ENCODE results near the gene GHRHR.

Gene GHRHR

DNA sequence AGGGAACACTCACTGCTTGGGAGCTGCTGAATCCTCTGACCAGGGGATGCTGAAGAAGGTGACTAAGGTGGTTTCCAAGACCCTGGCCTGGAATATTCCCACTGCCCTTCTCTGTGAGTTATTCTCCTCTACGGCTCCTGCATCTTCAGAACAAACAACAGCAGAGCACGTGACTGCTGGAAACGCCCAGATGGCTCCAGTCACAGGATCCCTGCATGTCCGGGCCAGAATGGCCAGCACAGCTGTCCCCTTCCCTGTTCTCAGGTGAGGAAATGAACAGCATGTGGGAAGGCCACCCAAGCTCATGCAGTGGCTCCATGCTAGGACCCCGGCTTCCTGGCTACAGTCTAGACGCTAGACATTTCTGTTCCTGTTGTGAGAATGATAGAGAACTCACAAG lies 43.1 kb downstream of the GHRHR start:
- no peak for DNase-seq (ENCODE audit: low read depth)
- TF ChIP-seq, protein P1, sequence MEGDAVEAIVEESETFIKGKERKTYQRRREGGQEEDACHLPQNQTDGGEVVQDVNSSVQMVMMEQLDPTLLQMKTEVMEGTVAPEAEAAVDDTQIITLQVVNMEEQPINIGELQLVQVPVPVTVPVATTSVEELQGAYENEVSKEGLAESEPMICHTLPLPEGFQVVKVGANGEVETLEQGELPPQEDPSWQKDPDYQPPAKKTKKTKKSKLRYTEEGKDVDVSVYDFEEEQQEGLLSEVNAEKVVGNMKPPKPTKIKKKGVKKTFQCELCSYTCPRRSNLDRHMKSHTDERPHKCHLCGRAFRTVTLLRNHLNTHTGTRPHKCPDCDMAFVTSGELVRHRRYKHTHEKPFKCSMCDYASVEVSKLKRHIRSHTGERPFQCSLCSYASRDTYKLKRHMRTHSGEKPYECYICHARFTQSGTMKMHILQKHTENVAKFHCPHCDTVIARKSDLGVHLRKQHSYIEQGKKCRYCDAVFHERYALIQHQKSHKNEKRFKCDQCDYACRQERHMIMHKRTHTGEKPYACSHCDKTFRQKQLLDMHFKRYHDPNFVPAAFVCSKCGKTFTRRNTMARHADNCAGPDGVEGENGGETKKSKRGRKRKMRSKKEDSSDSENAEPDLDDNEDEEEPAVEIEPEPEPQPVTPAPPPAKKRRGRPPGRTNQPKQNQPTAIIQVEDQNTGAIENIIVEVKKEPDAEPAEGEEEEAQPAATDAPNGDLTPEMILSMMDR (IDR thresholded peaks at IDR 0.05; ENCODE audit: insufficient read depth, low read depth, low read length, missing control alignments) = no peak
- no peak overlapping the region for H3K4me3 ChIP-seq (ENCODE audit: low read depth, low read length)

DNA sequence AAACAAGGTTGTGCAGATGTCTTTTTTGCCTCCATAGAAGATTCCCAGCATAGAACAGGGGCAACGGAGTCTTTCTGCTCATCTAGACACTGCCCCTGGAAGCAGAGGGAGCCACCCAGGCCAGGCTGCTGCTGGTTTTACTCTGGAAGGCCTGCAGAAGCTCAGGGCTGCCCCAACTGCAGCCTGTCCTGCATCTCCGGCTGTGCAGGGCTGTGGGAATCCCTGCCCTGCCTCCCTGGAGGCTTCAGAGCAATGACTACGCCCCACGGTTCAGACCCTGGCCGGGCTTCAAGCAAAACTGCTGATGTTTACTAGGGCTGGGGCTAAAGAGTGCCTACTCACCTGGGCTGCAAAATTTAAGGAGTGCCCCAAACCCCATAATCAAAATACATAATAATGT lies 43.9 kb downstream of the GHRHR start:
- TF ChIP-seq, protein P1 (IDR thresholded peaks at IDR 0.05; ENCODE audit: insufficient read depth, low read depth, low read length, missing control alignments) = no peak
- DNase-seq (ENCODE audit: low read depth) = no peak
- no peak overlapping the region for H3K4me3 ChIP-seq (ENCODE audit: low read depth, low read length)

DNA sequence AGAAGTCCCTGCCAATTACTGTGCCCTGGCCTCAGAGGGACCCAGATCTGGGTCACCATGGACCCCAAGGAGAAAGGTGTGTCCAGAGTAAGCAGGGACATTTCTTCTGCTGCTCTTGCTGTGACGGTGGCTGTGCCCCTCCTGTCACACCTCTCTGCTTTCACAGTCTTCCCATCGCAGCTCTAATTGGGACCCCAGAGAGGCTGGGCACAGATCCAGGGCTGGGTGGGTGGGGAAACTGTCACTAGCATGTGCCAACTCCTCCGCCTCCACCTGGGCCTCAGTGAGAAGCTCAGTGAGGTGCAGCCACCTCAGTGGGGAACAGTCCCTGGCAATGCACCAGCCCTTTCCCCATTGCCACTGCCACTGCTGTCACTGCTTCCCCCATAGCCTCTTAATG lies 51.1 kb downstream of the GHRHR start:
- TF ChIP-seq, protein P1 (IDR thresholded peaks at IDR 0.05; ENCODE audit: insufficient read depth, low read depth, low read length, missing control alignments) = no peak
- DNase-seq (ENCODE audit: low read depth) = no peak
- H3K4me3 ChIP-seq (ENCODE audit: low read depth, low read length) = no peak overlapping the region

DNA sequence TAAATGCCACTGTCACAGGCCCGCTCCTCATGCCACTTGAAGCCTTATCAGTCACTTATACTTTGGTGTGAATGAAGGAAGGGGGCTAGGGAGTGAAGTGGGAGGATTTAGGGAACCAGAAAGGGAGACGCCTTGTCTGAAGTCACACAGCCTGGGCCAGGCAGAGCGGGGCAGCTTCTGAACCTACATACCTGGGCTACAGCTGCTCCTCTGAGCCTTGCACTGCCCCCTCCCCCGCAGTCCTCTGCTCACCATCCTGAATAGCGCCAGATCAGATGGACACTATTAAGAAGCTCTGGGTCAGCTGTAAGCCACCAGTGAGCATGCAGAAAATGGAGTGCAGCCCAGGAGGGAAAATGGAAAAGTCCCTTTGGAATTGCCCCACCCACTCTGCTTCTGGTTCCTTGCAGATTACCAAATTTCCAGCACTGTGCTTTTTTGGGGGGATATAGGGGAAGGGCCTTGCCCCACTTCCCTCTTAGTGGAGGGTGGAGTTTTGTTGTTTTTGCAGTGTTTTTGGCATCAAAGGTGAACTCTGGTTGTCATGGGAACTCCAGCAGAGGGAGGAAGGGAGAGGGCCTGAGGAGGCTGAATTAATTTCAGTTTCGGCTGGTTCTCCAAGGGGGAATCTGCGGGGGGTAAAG lies 53.4 kb downstream of the GHRHR start:
- TF ChIP-seq, protein P1 (IDR thresholded peaks at IDR 0.05; ENCODE audit: insufficient read depth, low read depth, low read length, missing control alignments) = no peak
- DNase-seq (ENCODE audit: low read depth) = no peak
- no peak overlapping the region for H3K4me3 ChIP-seq (ENCODE audit: low read depth, low read length)

DNA sequence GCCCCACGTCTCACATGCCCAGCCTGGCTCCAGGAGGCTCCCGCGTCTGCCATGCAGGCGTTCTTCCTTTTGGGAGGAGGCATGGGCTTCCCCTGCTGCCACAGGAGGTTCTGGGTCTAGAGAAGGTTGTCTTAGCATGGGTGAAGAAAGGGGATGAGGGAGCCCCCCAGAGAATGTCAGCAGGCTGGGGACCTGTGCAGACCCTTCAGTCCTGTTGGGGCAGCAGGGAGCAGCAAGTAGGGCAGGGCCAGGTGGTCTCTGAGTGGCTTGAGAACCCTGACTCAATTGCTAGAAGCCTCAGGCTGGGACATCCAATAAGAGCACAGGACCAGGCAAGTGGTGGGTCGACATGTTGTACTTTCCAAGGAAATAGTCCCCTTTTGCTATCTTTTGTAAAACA lies 54.0 kb downstream of the GHRHR start:
- TF ChIP-seq, protein P1 (IDR thresholded peaks at IDR 0.05; ENCODE audit: insufficient read depth, low read depth, low read length, missing control alignments) = no peak
- no peak for DNase-seq (ENCODE audit: low read depth)
- H3K4me3 ChIP-seq (ENCODE audit: low read depth, low read length) = no peak overlapping the region

DNA sequence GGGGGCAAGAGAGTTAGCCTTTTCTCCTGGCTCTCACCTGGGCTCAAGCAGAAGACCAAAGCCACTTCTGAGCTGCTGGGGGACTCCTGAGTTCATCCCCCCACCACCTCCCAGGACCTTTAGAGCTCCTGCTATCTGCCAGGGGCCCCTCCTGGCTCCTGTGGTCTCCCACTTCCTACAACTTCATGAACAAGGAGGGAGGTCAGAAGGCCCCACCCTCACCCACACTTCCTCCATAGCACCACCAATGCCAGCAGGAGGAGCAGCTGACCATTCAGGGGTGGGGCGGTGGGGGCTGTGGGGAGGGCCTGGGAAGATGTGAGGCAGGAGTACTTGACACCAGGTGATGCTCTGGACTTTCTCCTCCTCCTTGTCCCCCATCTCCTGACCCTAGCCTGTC lies 55.8 kb downstream of the GHRHR start:
- TF ChIP-seq, protein P1 (IDR thresholded peaks at IDR 0.05; ENCODE audit: insufficient read depth, low read depth, low read length, missing control alignments) = no peak
- H3K4me3 ChIP-seq (ENCODE audit: low read depth, low read length) = no peak overlapping the region
- DNase-seq (ENCODE audit: low read depth) = no peak

DNA sequence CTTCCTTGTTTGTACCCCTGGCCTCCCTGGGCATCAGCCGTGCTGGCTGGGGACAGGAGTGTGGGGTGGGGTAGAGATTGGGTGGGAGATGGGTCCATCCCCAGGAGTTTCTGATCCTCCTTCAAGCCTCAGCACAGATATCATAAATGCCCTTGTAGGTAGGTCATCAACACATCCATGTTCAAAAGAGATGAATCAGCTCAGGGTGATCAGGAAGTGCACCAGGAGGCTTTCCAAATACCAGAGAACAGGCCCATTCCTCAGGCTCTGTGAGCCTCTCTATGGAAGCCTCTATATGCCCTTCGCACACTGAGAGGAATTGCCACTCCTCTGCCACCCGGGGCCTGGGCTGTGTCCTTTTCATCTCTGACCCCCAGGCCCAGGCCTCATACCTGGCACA lies 56.4 kb downstream of the GHRHR start:
- DNase-seq (ENCODE audit: low read depth) = no peak
- TF ChIP-seq, protein P1 (IDR thresholded peaks at IDR 0.05; ENCODE audit: insufficient read depth, low read depth, low read length, missing control alignments) = no peak
- no peak overlapping the region for H3K4me3 ChIP-seq (ENCODE audit: low read depth, low read length)
